Measurements from ENCODE around the gene PIGO.
A peak's percentile ranks its signal among the peaks of the same experiment; 100 is the strongest.

PIGO gene

GRCh38 chr9:35070823-35071813, 25.3 kb downstream of the PIGO start:
- DNase-seq = no peak

DNA sequence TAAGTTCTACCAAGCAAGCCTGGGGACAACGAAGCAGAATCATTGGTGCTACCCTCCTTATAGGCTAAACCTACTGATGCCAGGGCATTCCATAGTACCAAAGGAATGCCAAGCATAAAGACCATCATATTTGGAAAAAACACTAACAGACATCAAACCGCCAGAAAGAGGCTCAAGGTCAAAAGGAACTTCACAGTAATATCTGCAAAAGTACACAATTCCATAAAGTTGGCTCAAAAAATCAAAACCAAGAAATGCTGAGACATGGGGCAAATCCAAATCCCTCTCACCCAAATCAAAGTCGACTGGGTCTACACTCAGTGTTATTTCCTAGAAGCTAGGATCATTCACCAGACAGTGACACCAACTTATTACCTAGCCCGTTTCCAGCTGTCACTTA, 27.4 kb downstream of the PIGO start:
- no peak for DNase-seq

- DNase-seq = no peak
Measured at GRCh38 chr9:35067056-35067455, 29.3 kb downstream of the PIGO start.

DNA sequence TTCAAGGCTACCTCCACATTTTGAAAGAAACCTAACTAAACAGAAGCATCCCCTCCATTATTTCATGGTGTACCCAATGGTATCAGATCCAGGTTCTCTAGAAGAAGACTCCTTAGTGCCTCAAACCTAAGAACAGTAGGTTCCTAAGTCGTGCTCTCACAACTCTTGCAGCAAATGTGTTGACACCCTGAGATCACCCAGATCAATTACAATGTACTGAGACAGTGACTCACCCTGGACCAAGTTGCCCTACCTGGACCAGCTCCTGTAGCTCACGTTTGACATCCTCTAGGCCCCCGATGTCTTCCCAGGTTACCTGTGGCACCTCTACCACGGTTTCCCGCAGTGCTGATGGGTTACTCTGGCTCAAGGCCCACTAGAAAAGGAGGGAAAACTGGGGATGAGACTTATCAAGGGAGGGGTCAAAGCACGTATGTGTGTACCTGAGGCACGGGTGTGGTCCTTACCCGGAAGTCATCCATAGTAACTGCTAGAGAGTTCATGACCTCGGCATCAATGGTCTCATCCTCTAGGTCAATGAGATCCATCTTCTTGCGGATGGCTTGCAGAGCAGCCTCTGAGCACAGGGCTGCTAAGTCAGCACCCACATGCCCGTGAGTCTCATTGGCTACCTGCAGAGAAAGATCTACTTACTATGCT, 35.7 kb downstream of the PIGO start:
- no peak for DNase-seq

GRCh38 chr9:35059438-35059837, 37.0 kb downstream of the PIGO start:
- no peak for DNase-seq

DNA sequence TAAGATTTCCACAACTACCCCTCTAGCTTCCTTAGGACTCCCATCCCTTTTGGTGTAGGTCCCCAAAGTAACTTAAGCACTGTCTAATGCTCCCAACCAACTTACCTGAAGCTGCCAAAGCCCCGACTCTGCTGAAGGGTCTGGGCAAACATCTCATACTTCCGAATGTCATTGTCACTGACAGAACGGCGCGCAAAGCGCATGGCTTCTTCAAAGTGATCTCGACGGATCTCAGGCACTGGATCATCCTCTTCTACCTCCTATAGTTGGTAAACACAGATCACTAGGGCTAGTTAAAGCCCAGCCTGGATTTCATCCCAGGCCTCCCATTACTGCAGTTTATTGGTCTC, 39.1 kb downstream of the PIGO start:
- DNase-seq = no peak

- no peak for DNase-seq
Measured at GRCh38 chr9:35056571-35057270, 39.7 kb downstream of the PIGO start.

- no peak for DNase-seq
Measured at GRCh38 chr9:35054871-35055644, 41.3 kb downstream of the PIGO start.

- no peak for DNase-seq
Measured at GRCh38 chr9:35054185-35054835, 42.1 kb downstream of the PIGO start.

DNA sequence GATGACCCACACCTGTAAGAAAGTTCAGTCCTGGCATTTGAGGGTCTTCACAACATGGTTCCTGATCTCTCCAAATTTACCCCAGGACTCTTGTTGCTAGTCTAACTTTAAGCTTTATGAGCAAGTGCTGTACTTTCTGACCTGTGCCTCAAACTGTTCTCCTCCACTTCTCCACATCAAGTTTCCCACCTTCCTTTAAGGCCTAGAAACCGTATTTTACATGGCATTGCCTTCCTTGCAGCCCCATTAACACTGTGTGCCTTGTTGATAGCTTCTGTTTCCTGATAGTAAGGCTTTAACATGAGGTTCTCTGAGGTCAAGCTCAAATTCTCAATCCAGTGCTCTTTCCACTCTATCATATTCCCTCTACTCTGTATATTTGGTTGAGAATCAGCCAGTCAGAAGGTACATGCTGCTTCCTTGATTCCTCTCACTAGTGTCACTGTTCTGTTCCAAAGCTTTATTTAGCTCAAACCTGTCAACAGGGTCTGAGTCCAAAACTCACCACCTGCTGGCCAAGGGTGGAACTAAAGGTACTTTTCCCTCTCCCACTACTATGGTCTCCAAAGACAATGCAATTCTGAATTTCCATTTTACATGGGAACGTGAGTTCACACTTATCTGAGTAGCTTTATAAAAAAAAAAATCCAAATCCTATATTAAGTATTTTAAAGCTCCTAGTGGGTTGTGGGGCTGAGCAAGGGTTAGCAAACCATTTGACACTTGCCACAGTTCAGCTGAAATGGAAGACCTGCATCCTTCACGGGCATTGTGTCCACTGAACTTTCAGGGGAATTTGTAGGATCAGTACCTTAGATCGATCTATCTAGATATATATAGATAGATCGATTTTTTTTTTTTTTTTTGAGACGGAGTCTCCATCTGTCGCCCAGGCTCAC, 45.1 kb downstream of the PIGO start:
- DNase-seq = peak; percentile 57

- DNase-seq = no peak
Measured at GRCh38 chr9:35048511-35048910, 47.9 kb downstream of the PIGO start.

GRCh38 chr9:35044071-35044470, 52.3 kb downstream of the PIGO start:
- DNase-seq = no peak

DNA sequence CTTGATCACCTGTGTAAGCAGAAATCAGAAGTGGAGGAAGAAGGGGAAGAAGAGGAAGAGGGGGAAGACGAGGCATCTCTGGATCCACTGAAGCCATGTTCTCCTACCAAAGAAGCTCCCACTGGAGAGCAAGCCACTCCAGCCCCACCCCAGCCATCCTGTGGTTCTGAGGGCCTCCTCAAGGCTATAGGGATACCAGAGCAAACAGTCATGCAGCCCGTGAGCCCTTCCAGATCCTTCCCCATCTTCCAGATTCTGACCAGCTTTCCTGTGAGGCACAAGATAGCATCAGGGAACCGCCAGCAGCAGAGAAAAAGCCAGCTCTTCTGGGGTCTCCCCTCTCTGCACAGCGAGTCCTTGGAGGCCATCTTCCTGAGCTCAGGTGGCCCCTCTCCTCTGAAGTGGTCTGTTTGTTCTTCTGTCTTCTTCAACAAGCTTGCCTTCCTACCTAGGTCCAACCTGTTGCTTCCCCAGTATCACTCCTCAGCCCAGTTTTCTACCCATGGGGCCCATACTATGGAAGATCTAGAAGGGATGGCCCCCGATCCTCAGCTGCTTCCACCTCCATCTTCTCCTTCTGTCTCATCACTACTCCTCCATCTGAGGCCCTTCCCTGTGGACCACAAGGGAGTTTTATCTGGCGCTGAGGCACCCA, 53.4 kb downstream of the PIGO start:
- DNase-seq = no peak

GRCh38 chr9:35042081-35042604, 54.2 kb downstream of the PIGO start:
- DNase-seq = no peak

All from CD4-positive, alpha-beta T cell treated with Interleukin-17A for 4 hours (primary cell).